Measurements from ENCODE around the gene KSR2. TPM values are rescaled to one million over a fixed set of nuclear protein-coding genes. Genes with fewer than 3 reads are reported as not detected.

KSR2 gene
- total and polyA plus RNA-seq, 2 donors (not counting 3 experiments of a cell fraction or from before 2014, with no cell fraction given): 2.1 to 5.2 TPM

DNA sequence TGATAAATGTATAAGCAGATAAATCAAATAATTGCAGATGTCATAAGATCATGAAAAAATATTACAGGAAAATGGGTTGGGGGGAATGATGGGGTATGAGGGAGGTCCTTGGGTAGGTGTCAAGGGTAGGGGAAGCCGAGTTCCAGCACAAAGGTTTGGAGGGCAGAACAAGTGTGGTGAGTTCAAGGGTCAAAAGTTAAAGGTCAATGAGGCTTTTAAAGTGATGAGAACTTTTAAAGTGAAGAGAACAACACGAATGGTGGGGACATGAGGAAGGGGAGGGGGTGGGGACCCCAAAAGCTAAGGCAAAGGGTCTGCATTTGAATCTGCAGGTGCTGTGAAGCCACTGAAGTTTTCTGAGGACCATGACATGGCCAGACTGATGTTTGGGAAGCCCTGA is 406.8 kb downstream of the KSR2 start:
- no peaks in the 10 kb centered on the region for H3K79me2 ChIP-seq (ENCODE audit: control insufficient read depth, insufficient read depth, low read length)
- no peak overlapping the region for H3K4me2 ChIP-seq (ENCODE audit: insufficient read depth, low read length)
- CTCF ChIA-PET: no interaction called here
- no peak overlapping the region for H3K9ac ChIP-seq (replicated peaks; ENCODE audit: extremely low read depth, insufficient read depth, low read length)
- DNase-seq (ENCODE audit: low read depth, low spot score) (no peak), FAIRE-seq (no peak)
- BruUV-seq (replicated peaks): no TSS peak
- H3K36me3 ChIP-seq (ENCODE audit: control insufficient read depth in 2 of 2, extremely low read depth in 1 of 2, insufficient read depth in 2 of 2, low read length in 2 of 2): no peaks in the 10 kb centered on the region
- dilution Hi-C loops (cut with MboI; ENCODE audit: extremely low pct_ligation_motif_present, low sequenced_read_pairs): no loop called here
- H3K4me1 ChIP-seq (ENCODE audit: control insufficient read depth, extremely low read depth, insufficient read depth, low read length): no peaks in the 10 kb centered on the region
- intact Hi-C loops (cut with micrococcal nuclease): no loop called here
- TF ChIP-seq GATA2 (IDR thresholded peaks at IDR 0.05; ENCODE audit: insufficient read depth, insufficient read length, low read depth, low read length): no peak
- TF ChIP-seq, protein P1, sequence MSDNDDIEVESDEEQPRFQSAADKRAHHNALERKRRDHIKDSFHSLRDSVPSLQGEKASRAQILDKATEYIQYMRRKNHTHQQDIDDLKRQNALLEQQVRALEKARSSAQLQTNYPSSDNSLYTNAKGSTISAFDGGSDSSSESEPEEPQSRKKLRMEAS (IDR thresholded peaks at IDR 0.05; ENCODE audit: insufficient read depth, insufficient read length): no peak
- no peak for TF ChIP-seq POLR2AphosphoS5 (IDR thresholded peaks at IDR 0.05; ENCODE audit: insufficient read depth, low read depth, low read length)
- TF ChIP-seq JUN (IDR thresholded peaks at IDR 0.05; ENCODE audit: borderline replicate concordance, insufficient read depth, insufficient read length, low read depth): no peak
- TF ChIP-seq, protein P2, sequence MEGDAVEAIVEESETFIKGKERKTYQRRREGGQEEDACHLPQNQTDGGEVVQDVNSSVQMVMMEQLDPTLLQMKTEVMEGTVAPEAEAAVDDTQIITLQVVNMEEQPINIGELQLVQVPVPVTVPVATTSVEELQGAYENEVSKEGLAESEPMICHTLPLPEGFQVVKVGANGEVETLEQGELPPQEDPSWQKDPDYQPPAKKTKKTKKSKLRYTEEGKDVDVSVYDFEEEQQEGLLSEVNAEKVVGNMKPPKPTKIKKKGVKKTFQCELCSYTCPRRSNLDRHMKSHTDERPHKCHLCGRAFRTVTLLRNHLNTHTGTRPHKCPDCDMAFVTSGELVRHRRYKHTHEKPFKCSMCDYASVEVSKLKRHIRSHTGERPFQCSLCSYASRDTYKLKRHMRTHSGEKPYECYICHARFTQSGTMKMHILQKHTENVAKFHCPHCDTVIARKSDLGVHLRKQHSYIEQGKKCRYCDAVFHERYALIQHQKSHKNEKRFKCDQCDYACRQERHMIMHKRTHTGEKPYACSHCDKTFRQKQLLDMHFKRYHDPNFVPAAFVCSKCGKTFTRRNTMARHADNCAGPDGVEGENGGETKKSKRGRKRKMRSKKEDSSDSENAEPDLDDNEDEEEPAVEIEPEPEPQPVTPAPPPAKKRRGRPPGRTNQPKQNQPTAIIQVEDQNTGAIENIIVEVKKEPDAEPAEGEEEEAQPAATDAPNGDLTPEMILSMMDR (IDR thresholded peaks at IDR 0.05; ENCODE audit: extremely low read depth in 1 of 2, insufficient read depth in 1 of 2, low read depth in 1 of 2, low read length in 2 of 2): no peak
- TF ChIP-seq POLR2A (IDR thresholded peaks at IDR 0.05; ENCODE audit: low read depth, low read length): no peak
- no peak for TF ChIP-seq FOS (IDR thresholded peaks at IDR 0.05; ENCODE audit: borderline replicate concordance, insufficient read depth, low read length)
- TF ChIP-seq EZH2 (IDR thresholded peaks at IDR 0.05; ENCODE audit: borderline replicate concordance, low read depth, low read length, severe bottlenecking): no peak
- no peak for TF ChIP-seq MYC (IDR thresholded peaks at IDR 0.05; ENCODE audit: low read depth, low read length)
- H3K4me3 ChIP-seq (replicated peaks in 1 of 3; ENCODE audit: insufficient read depth in 1 of 3, low read depth in 1 of 3, low read length in 3 of 3): no peak overlapping the region
- H3K9me1 ChIP-seq (replicated peaks; ENCODE audit: control insufficient read depth, extremely low read depth, insufficient read depth, low read length): no peaks in the 10 kb centered on the region
- H3K9me3 ChIP-seq (replicated peaks; ENCODE audit: control insufficient read depth, insufficient read depth, low read length): no peaks in the 10 kb centered on the region
- H3K27ac ChIP-seq (ENCODE audit: insufficient read depth, low read depth, low read length): no peak overlapping the region
- H4K20me1 ChIP-seq (replicated peaks; ENCODE audit: control insufficient read depth, extremely low read depth, insufficient read depth, low read length): no peaks in the 10 kb centered on the region
- no peak overlapping the region for H2AFZ ChIP-seq (ENCODE audit: low read depth, low read length)
- POLR2A ChIA-PET: no interaction called here
- no peaks in the 10 kb centered on the region for H3K27me3 ChIP-seq (ENCODE audit: control insufficient read depth in 2 of 2, insufficient read depth in 2 of 2, low read length in 2 of 2)

Data from endothelial cell of umbilical vein (primary cell).